Urinary bladder (tissue), 4 donors: Measurements from ENCODE around the gene BSPRY. TPM values are rescaled to one million over a fixed set of nuclear protein-coding genes. Genes with fewer than 3 reads are reported as not detected.
"Not testable (repeated sequence)": the region's sequence is repeated elsewhere in the genome, so short reads cannot be mapped to it uniquely, and the experiment has no call there.

Experiments used
- DNase-seq: peaks from one replicate; pipeline ENCODE4 v3.0.0-alpha.2; 2015; ENCODE audit errors: extremely low spot score
- H3K27ac ChIP-seq: one replicate; pipeline ENCODE4 v1.5.1; 2013; ENCODE audit warnings: low read depth, mild to moderate bottlenecking, moderate library complexity
- H3K36me3 ChIP-seq: one replicate; pipeline ENCODE4 v1.6.1; 2013; ENCODE audit warnings: mild to moderate bottlenecking, moderate library complexity; ENCODE audit not compliant: insufficient read depth
- H3K4me1 ChIP-seq: one replicate; pipeline ENCODE4 v1.6.1; 2013; ENCODE audit warnings: mild to moderate bottlenecking, moderate library complexity; ENCODE audit not compliant: insufficient read depth
- H3K4me3 ChIP-seq: one replicate; pipeline ENCODE4 v1.5.1; 2013; ENCODE audit warnings: low read depth, low read length
- WGBS: extraction: QIAGEN DNeasy Blood & Tissue Kit; methylation state at CpG from one replicate; pipeline ENCODE4 v1.1.7; 2013; 5-methylcytosine and 5-hydroxymethylcytosine counted together
- polyA plus RNA-seq: library from polyadenylated mRNA; stranded (reverse); fragments of 200-250 nt; gene quantifications from one replicate; pipeline ENCODE4 v1.2.3, GENCODE V29; 2013
- total RNA-seq: library from RNA; depleted of rRNA; stranded (reverse); fragments of >200 nt; gene quantifications from one replicate; pipeline ENCODE4 v1.2.3, GENCODE V29; 2014
- donor health status: healthy with polysubstance abuse.
- donor health status: healthy.

The BSPRY gene
- total and polyA plus RNA-seq, 2 donors = 1.2 to 2.4 TPM

GRCh38 chr9:113401027-113401792 lies 51.9 kb downstream of the BSPRY start, which contains the start of gene ALAD:
Gene ALAD (minus strand): TSS chr9:113401284. CDS start chr9:113393559, 7,725 bp downstream.
- peak within 1 kb of the TSS; percentile 14 for H3K27ac ChIP-seq
- H3K4me1 ChIP-seq = no peaks in the 10 kb centered on the region
- H3K36me3 ChIP-seq = no peaks in the 10 kb centered on the region
- DNase-seq = peak; percentile 93
- peak within 1 kb of the TSS; percentile 63 for H3K4me3 ChIP-seq
- WGBS = 3% methylated on average over 50 of the region's 50 CpGs

GRCh38 chr9:113403646-113404045 lies 54.3 kb downstream of the BSPRY start:
- no peak for DNase-seq
- H3K27ac ChIP-seq = no peak overlapping the region
- H3K4me1 ChIP-seq = no peaks in the 10 kb centered on the region
- WGBS = 79% methylated on average over 2 of the region's 2 CpGs
- H3K4me3 ChIP-seq = no peak overlapping the region
- H3K36me3 ChIP-seq = no peaks in the 10 kb centered on the region

- H3K36me3 ChIP-seq, H3K4me1 ChIP-seq, H3K27ac ChIP-seq, H3K4me3 ChIP-seq, DNase-seq: not testable (repeated sequence)
- whole genome bisulfite sequencing = 85% methylated on average over 9 of the region's 9 CpGs
Observed at GRCh38 chr9:113406353-113406752, 57.0 kb downstream of the BSPRY start.

- not testable (repeated sequence) for H3K36me3 ChIP-seq, H3K4me1 ChIP-seq, H3K4me3 ChIP-seq, H3K27ac ChIP-seq
- peak; percentile 25 for DNase-seq
- 27% methylated on average over 7 of the region's 7 CpGs for WGBS
Observed at GRCh38 chr9:113406873-113407511, 57.7 kb downstream of the BSPRY start.

- H3K36me3 ChIP-seq = no peaks in the 10 kb centered on the region
- DNase-seq = no peak
- 43% methylated on average over 10 of the region's 10 CpGs for WGBS
- peak overlapping the region; percentile 79 for H3K4me3 ChIP-seq
- H3K27ac ChIP-seq = no peak overlapping the region
- H3K4me1 ChIP-seq = no peaks in the 10 kb centered on the region
Observed at GRCh38 chr9:113409481-113409880, 60.1 kb downstream of the BSPRY start.

- no peaks in the 10 kb centered on the region for H3K36me3 ChIP-seq
- H3K4me1 ChIP-seq = no peaks in the 10 kb centered on the region
- peak overlapping the region; percentile 79 for H3K4me3 ChIP-seq
- H3K27ac ChIP-seq = peak overlapping the region; percentile 95
- under 1% methylated on average over 20 of the region's 20 CpGs for WGBS
- no peak for DNase-seq
Observed at GRCh38 chr9:113409883-113410206, 60.5 kb downstream of the BSPRY start.

- Histone ChIP-seq H3K4me3 (peak within 1 kb of the TSS; percentile 79), H3K36me3 (no peaks in the 10 kb centered on the region), H3K27ac (peak within 1 kb of the TSS; percentile 95), H3K4me1 (no peaks in the 10 kb centered on the region)
- under 1% methylated on average over 61 of the region's 61 CpGs for WGBS
- DNase-seq = peak; percentile 89
Observed at GRCh38 chr9:113410207-113410864, 61.0 kb downstream of the BSPRY start, which contains the start of the genes C9orf43 and POLE3. Gene C9orf43 (plus strand): TSS chr9:113410747. CDS start chr9:113413494, 2,747 bp downstream. Gene POLE3 (minus strand): TSS chr9:113410675. CDS start chr9:113410293, 382 bp downstream.

- no peak for DNase-seq
- no peaks in the 10 kb centered on the region for H3K4me1 ChIP-seq
- no peak overlapping the region for H3K4me3 ChIP-seq
- no peak overlapping the region for H3K27ac ChIP-seq
- H3K36me3 ChIP-seq = no peaks in the 10 kb centered on the region
- WGBS = 54% methylated on average over 3 of the region's 3 CpGs
Observed at GRCh38 chr9:113416149-113416721, 66.9 kb downstream of the BSPRY start.

- WGBS = 69% methylated on average over 4 of the region's 4 CpGs
Observed at GRCh38 chr9:113417370-113417769, 68.0 kb downstream of the BSPRY start.

More at GRCh38 chr9:113417370-113417769, 68.0 kb downstream of the BSPRY start:
- Histone ChIP-seq H3K4me1 (no peaks in the 10 kb centered on the region), H3K4me3 (no peak overlapping the region), H3K27ac (no peak overlapping the region), H3K36me3 (no peaks in the 10 kb centered on the region)
- DNase-seq = no peak

Other genes with a start within 250 kb of the BSPRY start
- gene SLC31A2, start 198.5 kb upstream of the BSPRY start, total RNA-seq = 5.1 TPM
- 11.4 TPM for gene SLC31A2, start 198.5 kb upstream of the BSPRY start, polyA plus RNA-seq
- gene FKBP15, start 128.3 kb upstream of the BSPRY start, total RNA-seq = 33.6 TPM
- gene FKBP15, start 128.3 kb upstream of the BSPRY start, polyA plus RNA-seq = 18.2 TPM
- gene SLC31A1, start 128.0 kb upstream of the BSPRY start, total RNA-seq = 19.5 TPM
- 10.1 TPM for gene SLC31A1, start 128.0 kb upstream of the BSPRY start, polyA plus RNA-seq
- 25.5 TPM for gene CDC26, start 74.0 kb upstream of the BSPRY start, total RNA-seq
- gene CDC26, start 74.0 kb upstream of the BSPRY start, polyA plus RNA-seq = 35.2 TPM
- gene PRPF4, start 73.9 kb upstream of the BSPRY start, total RNA-seq = 23.4 TPM
- 14.4 TPM for gene PRPF4, start 73.9 kb upstream of the BSPRY start, polyA plus RNA-seq
- gene RNF183, start 46.2 kb upstream of the BSPRY start, total RNA-seq = 0.26 TPM
- 0.15 TPM for gene RNF183, start 46.2 kb upstream of the BSPRY start, polyA plus RNA-seq
- gene WDR31, start 9.3 kb upstream of the BSPRY start, total RNA-seq = 1.7 TPM
- gene WDR31, start 9.3 kb upstream of the BSPRY start, polyA plus RNA-seq = 2.6 TPM
- gene HDHD3, start 27.4 kb downstream of the BSPRY start, total RNA-seq = 5.1 TPM
- 32.2 TPM for gene HDHD3, start 27.4 kb downstream of the BSPRY start, polyA plus RNA-seq
- gene ALAD, start 51.7 kb downstream of the BSPRY start, total RNA-seq = 16.6 TPM
- gene ALAD, start 51.7 kb downstream of the BSPRY start, polyA plus RNA-seq = 55.4 TPM
- 34.8 TPM for gene POLE3, start 61.1 kb downstream of the BSPRY start, total RNA-seq
- 50.4 TPM for gene POLE3, start 61.1 kb downstream of the BSPRY start, polyA plus RNA-seq
- 0.74 TPM for gene C9orf43, start 61.2 kb downstream of the BSPRY start, total RNA-seq
- 0.14 TPM for gene C9orf43, start 61.2 kb downstream of the BSPRY start, polyA plus RNA-seq
- gene RGS3, start 114.2 kb downstream of the BSPRY start, total RNA-seq = 52.4 TPM
- 28.5 TPM for gene RGS3, start 114.2 kb downstream of the BSPRY start, polyA plus RNA-seq